ENCODE results near the gene TSC2. TPM values are rescaled to one million over a fixed set of nuclear protein-coding genes. Genes with fewer than 3 reads are reported as not detected.
A peak's percentile ranks its signal among the peaks of the same experiment; 100 is the strongest.

TSC2 gene
- total and polyA plus RNA-seq, 4 donors: 23.3 to 51.2 (median 28.7) TPM

DNA sequence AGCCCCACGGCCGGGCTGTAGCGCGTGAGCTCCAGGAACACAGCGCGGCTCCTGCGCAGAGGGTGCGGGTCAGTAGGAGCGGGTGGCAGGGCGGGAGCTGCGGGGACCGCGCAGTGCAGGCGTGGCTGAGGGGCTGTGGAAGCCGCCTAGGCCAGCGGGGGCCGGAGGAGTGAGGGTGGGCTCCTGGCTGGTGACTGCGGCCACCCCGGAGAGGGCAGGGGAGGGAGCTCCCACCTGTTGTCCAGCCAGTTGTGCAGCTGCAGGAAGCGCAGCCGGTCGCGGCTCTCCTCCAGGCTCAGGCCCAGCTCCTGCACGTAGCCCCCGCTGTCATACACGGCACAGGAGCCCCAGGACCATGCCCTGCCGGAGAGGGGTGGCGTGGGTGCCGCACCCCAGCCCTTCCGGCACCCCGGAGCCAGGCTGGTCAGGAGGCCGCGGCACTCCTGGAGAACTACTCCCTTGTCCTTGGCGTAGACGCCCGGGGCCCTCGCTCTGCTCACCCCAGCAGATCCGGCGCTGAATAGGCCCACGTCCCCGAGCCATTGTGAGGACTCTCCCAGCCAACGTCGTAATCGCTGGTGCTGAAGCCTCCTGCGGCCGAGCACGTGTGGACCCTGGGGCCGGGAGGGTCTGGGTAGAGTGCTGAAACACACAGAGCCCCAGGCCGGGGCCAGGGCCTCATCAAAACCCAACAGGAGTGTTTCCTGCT is 43.9 kb downstream of the TSC2 start:
- H3K9me3 ChIP-seq (ENCODE audit: control insufficient read depth in 4 of 4, low read length in 3 of 4): no peaks in the 10 kb centered on the region
- no peak for DNase-seq (ENCODE audit: low spot score)
- no peak overlapping the region for H3K9ac ChIP-seq (ENCODE audit: low read depth in 1 of 2, low read length in 2 of 2)
- no peak for TF ChIP-seq SP1 (IDR thresholded peaks at IDR 0.05)
- no peak for TF ChIP-seq YY1 (IDR thresholded peaks at IDR 0.05)
- no peak for TF ChIP-seq EGR1 (IDR thresholded peaks at IDR 0.05; ENCODE audit: low read depth in 2 of 2)
- TF ChIP-seq, protein P1, sequence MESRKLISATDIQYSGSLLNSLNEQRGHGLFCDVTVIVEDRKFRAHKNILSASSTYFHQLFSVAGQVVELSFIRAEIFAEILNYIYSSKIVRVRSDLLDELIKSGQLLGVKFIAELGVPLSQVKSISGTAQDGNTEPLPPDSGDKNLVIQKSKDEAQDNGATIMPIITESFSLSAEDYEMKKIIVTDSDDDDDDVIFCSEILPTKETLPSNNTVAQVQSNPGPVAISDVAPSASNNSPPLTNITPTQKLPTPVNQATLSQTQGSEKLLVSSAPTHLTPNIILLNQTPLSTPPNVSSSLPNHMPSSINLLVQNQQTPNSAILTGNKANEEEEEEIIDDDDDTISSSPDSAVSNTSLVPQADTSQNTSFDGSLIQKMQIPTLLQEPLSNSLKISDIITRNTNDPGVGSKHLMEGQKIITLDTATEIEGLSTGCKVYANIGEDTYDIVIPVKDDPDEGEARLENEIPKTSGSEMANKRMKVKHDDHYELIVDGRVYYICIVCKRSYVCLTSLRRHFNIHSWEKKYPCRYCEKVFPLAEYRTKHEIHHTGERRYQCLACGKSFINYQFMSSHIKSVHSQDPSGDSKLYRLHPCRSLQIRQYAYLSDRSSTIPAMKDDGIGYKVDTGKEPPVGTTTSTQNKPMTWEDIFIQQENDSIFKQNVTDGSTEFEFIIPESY (IDR thresholded peaks at IDR 0.05): no peak
- TF ChIP-seq FOXA1 (IDR thresholded peaks at IDR 0.05): no peak
- no peak for TF ChIP-seq TAF1 (conservative IDR thresholded peaks at IDR 0.05)
- TF ChIP-seq RAD21 (IDR thresholded peaks at IDR 0.05): no peak
- TF ChIP-seq HNF4G (IDR thresholded peaks at IDR 0.05): no peak
- TF ChIP-seq, protein P2, sequence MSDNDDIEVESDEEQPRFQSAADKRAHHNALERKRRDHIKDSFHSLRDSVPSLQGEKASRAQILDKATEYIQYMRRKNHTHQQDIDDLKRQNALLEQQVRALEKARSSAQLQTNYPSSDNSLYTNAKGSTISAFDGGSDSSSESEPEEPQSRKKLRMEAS (IDR thresholded peaks at IDR 0.05): no peak
- peak overlapping the region in 1 of 2 donors; percentile 20 for H3K27ac ChIP-seq (ENCODE audit: low read depth in 1 of 2, low read length in 2 of 2)
- H3K4me3 ChIP-seq (ENCODE audit: low read depth in 1 of 3, low read length in 3 of 3): no peak overlapping the region
- H3K27me3 ChIP-seq (ENCODE audit: control insufficient read depth in 4 of 4, insufficient read depth in 4 of 4, low read length in 3 of 4): no peaks in the 10 kb centered on the region
- peaks cover 4 to 36% (median 20%) of the 10 kb centered on the region in 4 donors for H3K36me3 ChIP-seq (ENCODE audit: control insufficient read depth in 4 of 4, insufficient read depth in 3 of 4, low read depth in 1 of 4, low read length in 3 of 4)
- 78% methylated on average over 49 of the region's 49 CpGs for WGBS
- peaks cover 16 to 53% (median 36%) of the 10 kb centered on the region in 4 donors for H3K4me1 ChIP-seq (ENCODE audit: control insufficient read depth in 4 of 4, insufficient read depth in 4 of 4, low read length in 3 of 4)

DNA sequence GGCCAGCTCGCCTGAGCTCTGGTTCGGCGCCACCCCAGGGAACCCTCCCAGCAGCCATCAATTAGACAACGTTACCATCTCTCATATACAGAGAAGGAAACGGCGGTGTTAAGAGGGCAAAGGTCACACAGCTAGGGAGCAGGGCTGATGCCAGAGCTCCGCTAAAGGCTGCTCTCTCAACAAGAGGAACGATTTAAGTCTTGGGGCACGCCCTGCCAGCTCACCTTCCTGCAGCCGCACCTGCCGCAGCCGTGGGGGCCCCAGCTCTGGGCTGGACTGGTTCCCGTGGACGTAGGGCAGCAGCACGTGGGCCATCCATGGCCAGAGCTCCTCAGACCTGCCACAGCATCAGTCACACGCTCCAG is 44.5 kb downstream of the TSC2 start:
- no peak for DNase-seq (ENCODE audit: low spot score)
- H3K27ac ChIP-seq (ENCODE audit: low read depth in 1 of 2, low read length in 2 of 2): no peak overlapping the region

More for the DNA sequence above, 44.5 kb downstream of the TSC2 start:
- Histone ChIP-seq H3K4me1 (ENCODE audit: control insufficient read depth in 4 of 4, insufficient read depth in 4 of 4, low read length in 3 of 4) (peaks cover 16 to 48% (median 32%) of the 10 kb centered on the region in 4 donors), H3K27me3 (ENCODE audit: control insufficient read depth in 4 of 4, insufficient read depth in 4 of 4, low read length in 3 of 4) (no peaks in the 10 kb centered on the region), H3K4me3 (ENCODE audit: low read depth in 1 of 3, low read length in 3 of 3) (no peak overlapping the region), H3K36me3 (ENCODE audit: control insufficient read depth in 4 of 4, insufficient read depth in 3 of 4, low read depth in 1 of 4, low read length in 3 of 4) (peaks cover 4 to 38% (median 19%) of the 10 kb centered on the region in 4 donors), H3K9me3 (ENCODE audit: control insufficient read depth in 4 of 4, low read length in 3 of 4) (no peaks in the 10 kb centered on the region), H3K9ac (ENCODE audit: low read depth in 1 of 2, low read length in 2 of 2) (no peak overlapping the region)
- TF ChIP-seq NR2F2 (IDR thresholded peaks at IDR 0.05) (no peak), RAD21 (IDR thresholded peaks at IDR 0.05) (no peak), SP1 (IDR thresholded peaks at IDR 0.05) (no peak), FOXA2 (IDR thresholded peaks at IDR 0.05) (no peak), HNF4A (conservative IDR thresholded peaks at IDR 0.05) (no peak), YY1 (IDR thresholded peaks at IDR 0.05) (no peak)
- TF ChIP-seq, protein P3, sequence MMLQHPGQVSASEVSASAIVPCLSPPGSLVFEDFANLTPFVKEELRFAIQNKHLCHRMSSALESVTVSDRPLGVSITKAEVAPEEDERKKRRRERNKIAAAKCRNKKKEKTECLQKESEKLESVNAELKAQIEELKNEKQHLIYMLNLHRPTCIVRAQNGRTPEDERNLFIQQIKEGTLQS (IDR thresholded peaks at IDR 0.05): no peak
- TF ChIP-seq, protein P4, sequence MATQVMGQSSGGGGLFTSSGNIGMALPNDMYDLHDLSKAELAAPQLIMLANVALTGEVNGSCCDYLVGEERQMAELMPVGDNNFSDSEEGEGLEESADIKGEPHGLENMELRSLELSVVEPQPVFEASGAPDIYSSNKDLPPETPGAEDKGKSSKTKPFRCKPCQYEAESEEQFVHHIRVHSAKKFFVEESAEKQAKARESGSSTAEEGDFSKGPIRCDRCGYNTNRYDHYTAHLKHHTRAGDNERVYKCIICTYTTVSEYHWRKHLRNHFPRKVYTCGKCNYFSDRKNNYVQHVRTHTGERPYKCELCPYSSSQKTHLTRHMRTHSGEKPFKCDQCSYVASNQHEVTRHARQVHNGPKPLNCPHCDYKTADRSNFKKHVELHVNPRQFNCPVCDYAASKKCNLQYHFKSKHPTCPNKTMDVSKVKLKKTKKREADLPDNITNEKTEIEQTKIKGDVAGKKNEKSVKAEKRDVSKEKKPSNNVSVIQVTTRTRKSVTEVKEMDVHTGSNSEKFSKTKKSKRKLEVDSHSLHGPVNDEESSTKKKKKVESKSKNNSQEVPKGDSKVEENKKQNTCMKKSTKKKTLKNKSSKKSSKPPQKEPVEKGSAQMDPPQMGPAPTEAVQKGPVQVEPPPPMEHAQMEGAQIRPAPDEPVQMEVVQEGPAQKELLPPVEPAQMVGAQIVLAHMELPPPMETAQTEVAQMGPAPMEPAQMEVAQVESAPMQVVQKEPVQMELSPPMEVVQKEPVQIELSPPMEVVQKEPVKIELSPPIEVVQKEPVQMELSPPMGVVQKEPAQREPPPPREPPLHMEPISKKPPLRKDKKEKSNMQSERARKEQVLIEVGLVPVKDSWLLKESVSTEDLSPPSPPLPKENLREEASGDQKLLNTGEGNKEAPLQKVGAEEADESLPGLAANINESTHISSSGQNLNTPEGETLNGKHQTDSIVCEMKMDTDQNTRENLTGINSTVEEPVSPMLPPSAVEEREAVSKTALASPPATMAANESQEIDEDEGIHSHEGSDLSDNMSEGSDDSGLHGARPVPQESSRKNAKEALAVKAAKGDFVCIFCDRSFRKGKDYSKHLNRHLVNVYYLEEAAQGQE (IDR thresholded peaks at IDR 0.05): no peak
- 73% methylated on average over 16 of the region's 16 CpGs for WGBS

Data from liver (tissue), 9 donors.